ENCODE measurements around the gene CDSN. TPM values are rescaled to one million over a fixed set of nuclear protein-coding genes. Genes with fewer than 3 reads are reported as not detected.

CDSN gene
- total and polyA plus RNA-seq, 2 of the 8 experiments (the other 6 are each of a cell fraction or from before 2014, with no cell fraction given): not detected

GRCh38 chr6:31163922-31164321, 43.7 kb upstream of the CDSN start:
- Histone ChIP-seq H3K14ac (ENCODE audit: insufficient read length) (no peak overlapping the region), H2AK5ac (ENCODE audit: low read depth, low read length) (no peak overlapping the region), H3K18ac (ENCODE audit: extremely low read depth, low read length) (no peak overlapping the region), H2BK5ac (ENCODE audit: low read depth, low read length) (no peak overlapping the region), H3K9me3 (ENCODE audit: insufficient read depth in 2 of 2, low read depth in 1 of 2, low read length in 1 of 2) (no peaks in the 10 kb centered on the region), H3K23me2 (ENCODE audit: low read depth, low read length) (peaks cover 9% of the 10 kb centered on the region), H2BK15ac (ENCODE audit: low read length) (no peak overlapping the region), H3K4me3 (ENCODE audit: extremely low read depth in 1 of 4, insufficient read depth in 2 of 4, low read depth in 3 of 4, low read length in 4 of 4) (no peak overlapping the region), H3K4me1 (replicated peaks in 1 of 4; ENCODE audit: control insufficient read depth in 3 of 4, insufficient read depth in 4 of 4, low read length in 3 of 4) (peaks cover 0 to 21% (median 12%) of the 10 kb centered on the region in 4 experiments; a peak in 6 of 7 replicates), H4K5ac (ENCODE audit: insufficient read length, low read depth, low read length) (no peak overlapping the region), H2AFZ (ENCODE audit: low read length) (no peak overlapping the region), H2BK12ac (ENCODE audit: low read depth, low read length) (no peak overlapping the region), H3K27ac (ENCODE audit: low read depth, low read length) (no peak overlapping the region), H3K9ac (replicated peaks in 1 of 4; ENCODE audit: extremely low read depth in 1 of 4, low read depth in 3 of 4, low read length in 3 of 4) (no peak overlapping the region), H3K79me1 (ENCODE audit: low read depth, low read length) (peaks cover 6% of the 10 kb centered on the region), H3K36me3 (ENCODE audit: control insufficient read depth in 2 of 4, insufficient read depth in 4 of 4, low read length in 3 of 4) (peaks cover 14 to 38% (median 23%) of the 10 kb centered on the region in 4 experiments), H4K91ac (replicated peaks; ENCODE audit: insufficient read length, low read length) (no peak overlapping the region), H4K20me1 (replicated peaks in 1 of 2; ENCODE audit: control insufficient read depth in 1 of 2, insufficient read depth in 2 of 2, low read length in 2 of 2) (peaks cover 5 to 18% of the 10 kb centered on the region in 2 experiments), H2BK120ac (replicated peaks; ENCODE audit: low read depth, low read length) (no peak overlapping the region), H3K4me2 (ENCODE audit: insufficient read depth in 1 of 2, low read depth in 2 of 2, low read length in 2 of 2) (no peak overlapping the region), H3K27me3 (replicated peaks in 1 of 4; ENCODE audit: control insufficient read depth in 3 of 4, extremely low read depth in 1 of 4, insufficient read depth in 3 of 4, low read length in 3 of 4) (no peaks in the 10 kb centered on the region), H3K79me2 (ENCODE audit: control insufficient read depth in 1 of 2, insufficient read depth in 2 of 2, low read length in 2 of 2) (peaks cover 13 to 35% of the 10 kb centered on the region in 2 experiments), H3K4ac (replicated peaks; ENCODE audit: insufficient read length, low read depth, low read length) (no peak overlapping the region), H3K23ac (ENCODE audit: insufficient read length) (no peak overlapping the region), H2BK20ac (ENCODE audit: low read length) (no peak overlapping the region), H4K8ac (ENCODE audit: extremely low read depth, insufficient read depth, low read length) (no peak overlapping the region), H3K56ac (replicated peaks; ENCODE audit: insufficient read length, low read depth, low read length) (no peak overlapping the region)
- CTCF ChIA-PET (ENCODE audit: partially characterized antibody): interaction anchor here (0.6 to 6.3 kb wide), 5 partner anchors 23 to 576 kb away, joined by 3 to 45 read pairs (median 4); no protein-coding TSS in a partner anchor
- FAIRE-seq (no peak), DNase-seq (ENCODE audit: low read depth in 1 of 2, low spot score in 2 of 2) (no peak)
- POLR2A ChIA-PET (ENCODE audit: partially characterized antibody): interaction anchor here (0.5 to 68.5 kb wide), 5 partner anchors 5 to 280 kb away, joined by 3 to 2251 read pairs (median 4); partner anchors contain the start of genes CCHCR1, CDSN, DDR1 and POU5F1
- TF ChIP-seq CBX5 (IDR thresholded peaks at IDR 0.05; ENCODE audit: low read depth, low read length) (no peak), TBP (IDR thresholded peaks at IDR 0.05; ENCODE audit: low read depth, low read length) (no peak), CTBP2 (IDR thresholded peaks at IDR 0.05; ENCODE audit: borderline replicate concordance, insufficient read depth, insufficient read length, low read length) (no peak), FOSL1 (IDR thresholded peaks at IDR 0.05; ENCODE audit: insufficient read depth, low read depth, low read length) (no peak), SP4 (IDR thresholded peaks at IDR 0.05; ENCODE audit: low read length) (no peak), PHF8 (conservative IDR thresholded peaks at IDR 0.05; ENCODE audit: low read depth, low read length) (no peak), POLR2AphosphoS5 (IDR thresholded peaks at IDR 0.05; ENCODE audit: low read depth, low read length) (no peak), EP300 (IDR thresholded peaks at IDR 0.05; ENCODE audit: borderline replicate concordance in 1 of 2, low read depth in 2 of 2, low read length in 2 of 2) (no peak), JUND (IDR thresholded peaks at IDR 0.05; ENCODE audit: low read length) (no peak), NRF1 (IDR thresholded peaks at IDR 0.05; ENCODE audit: low read depth, low read length) (no peak), E2F6 (IDR thresholded peaks at IDR 0.05) (no peak), TEAD4 (IDR thresholded peaks at IDR 0.05; ENCODE audit: low read depth, low read length) (no peak), RNF2 (IDR thresholded peaks at IDR 0.05; ENCODE audit: borderline replicate concordance, low read depth, low read length, missing control alignments, poor library complexity, severe bottlenecking) (no peak), POU5F1 (IDR thresholded peaks at IDR 0.05; ENCODE audit: low read depth, low read length) (no peak)

Measured in H1 (cell line).